Liver (tissue), 3 donors: ENCODE data around the gene ZBTB6.

ENCODE experiments used
- FOXA1 ChIP-seq: IDR thresholded peaks from 2 replicates; pipeline ENCODE4 v1.6.1; 2016; ENCODE audit warnings: antibody characterized with exemption
- GABPA ChIP-seq, 2 donors: IDR thresholded peaks in 1 of 2; conservative IDR thresholded peaks in 1 of 2; 2 replicates each; pipeline ENCODE4 v1.6.1; 2016; ENCODE audit warnings: antibody characterized with exemption in 2 of 2, mild to moderate bottlenecking in 1 of 2, moderate library complexity in 1 of 2
- HNF4G ChIP-seq: IDR thresholded peaks from 2 replicates; pipeline ENCODE4 v1.6.1; 2016; ENCODE audit warnings: antibody characterized with exemption
- JUND ChIP-seq, 2 donors: IDR thresholded peaks; 2 replicates each; pipeline ENCODE4 v1.6.1; 2016; ENCODE audit warnings: antibody characterized with exemption in 2 of 2
- RAD21 ChIP-seq, 2 donors: IDR thresholded peaks; 2 replicates each; pipeline ENCODE4 v1.6.1; 2016; ENCODE audit warnings: antibody characterized with exemption in 2 of 2, mild to moderate bottlenecking in 2 of 2
- SP1 ChIP-seq: IDR thresholded peaks from 2 replicates; pipeline ENCODE4 v1.6.1; 2018; ENCODE audit warnings: antibody characterized with exemption, mild to moderate bottlenecking
- YY1 ChIP-seq: IDR thresholded peaks from 2 replicates; pipeline ENCODE4 v1.6.1; 2016; ENCODE audit warnings: antibody characterized with exemption, mild to moderate bottlenecking
- TF ChIP-seq, protein P1 (sequence below): fragments of 150-350 bp; IDR thresholded peaks from 2 replicates; pipeline ENCODE4 v1.5.1; 2017; ENCODE audit warnings: improper control_type of control experiment, low read depth, low read length; ENCODE audit not compliant: missing input control
- TF ChIP-seq, protein P2 (sequence below): IDR thresholded peaks from 2 replicates; pipeline ENCODE4 v1.6.1; 2016; ENCODE audit warnings: antibody characterized with exemption, mild to moderate bottlenecking
- donor health status: healthy.
- donor health status: healthy.

DNA sequence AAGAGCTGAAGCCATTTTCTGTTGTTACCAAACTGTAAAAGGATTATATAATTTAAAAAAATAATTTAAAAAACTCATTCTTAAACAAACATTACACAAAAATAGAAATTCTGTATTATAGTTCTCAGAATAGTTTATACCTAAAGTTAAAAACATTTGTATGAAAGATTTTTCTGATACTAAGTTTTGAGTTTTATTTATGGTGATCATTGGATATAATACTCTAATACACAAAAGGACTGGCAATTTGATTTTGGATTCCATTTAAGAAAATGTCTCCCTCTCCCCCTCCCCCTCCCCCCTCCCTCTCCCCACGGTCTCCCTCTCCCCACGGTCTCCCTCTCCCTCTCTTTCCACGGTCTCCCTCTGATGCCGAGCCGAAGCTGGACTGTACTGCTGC, 47.0 kb downstream of the ZBTB6 start:
- TF ChIP-seq, protein P1, sequence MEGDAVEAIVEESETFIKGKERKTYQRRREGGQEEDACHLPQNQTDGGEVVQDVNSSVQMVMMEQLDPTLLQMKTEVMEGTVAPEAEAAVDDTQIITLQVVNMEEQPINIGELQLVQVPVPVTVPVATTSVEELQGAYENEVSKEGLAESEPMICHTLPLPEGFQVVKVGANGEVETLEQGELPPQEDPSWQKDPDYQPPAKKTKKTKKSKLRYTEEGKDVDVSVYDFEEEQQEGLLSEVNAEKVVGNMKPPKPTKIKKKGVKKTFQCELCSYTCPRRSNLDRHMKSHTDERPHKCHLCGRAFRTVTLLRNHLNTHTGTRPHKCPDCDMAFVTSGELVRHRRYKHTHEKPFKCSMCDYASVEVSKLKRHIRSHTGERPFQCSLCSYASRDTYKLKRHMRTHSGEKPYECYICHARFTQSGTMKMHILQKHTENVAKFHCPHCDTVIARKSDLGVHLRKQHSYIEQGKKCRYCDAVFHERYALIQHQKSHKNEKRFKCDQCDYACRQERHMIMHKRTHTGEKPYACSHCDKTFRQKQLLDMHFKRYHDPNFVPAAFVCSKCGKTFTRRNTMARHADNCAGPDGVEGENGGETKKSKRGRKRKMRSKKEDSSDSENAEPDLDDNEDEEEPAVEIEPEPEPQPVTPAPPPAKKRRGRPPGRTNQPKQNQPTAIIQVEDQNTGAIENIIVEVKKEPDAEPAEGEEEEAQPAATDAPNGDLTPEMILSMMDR, result no peak
- no peak for TF ChIP-seq YY1
- TF ChIP-seq JUND (IDR thresholded peaks at IDR 0.05), result no peak
- no peak for TF ChIP-seq RAD21 (IDR thresholded peaks at IDR 0.05)
- TF ChIP-seq SP1, result no peak
- TF ChIP-seq HNF4G, result no peak
- TF ChIP-seq FOXA1, result no peak
- TF ChIP-seq GABPA (IDR thresholded peaks at IDR 0.05 in 1 of 2, conservative IDR thresholded peaks at IDR 0.05 in 1 of 2), result no peak
- TF ChIP-seq, protein P2, sequence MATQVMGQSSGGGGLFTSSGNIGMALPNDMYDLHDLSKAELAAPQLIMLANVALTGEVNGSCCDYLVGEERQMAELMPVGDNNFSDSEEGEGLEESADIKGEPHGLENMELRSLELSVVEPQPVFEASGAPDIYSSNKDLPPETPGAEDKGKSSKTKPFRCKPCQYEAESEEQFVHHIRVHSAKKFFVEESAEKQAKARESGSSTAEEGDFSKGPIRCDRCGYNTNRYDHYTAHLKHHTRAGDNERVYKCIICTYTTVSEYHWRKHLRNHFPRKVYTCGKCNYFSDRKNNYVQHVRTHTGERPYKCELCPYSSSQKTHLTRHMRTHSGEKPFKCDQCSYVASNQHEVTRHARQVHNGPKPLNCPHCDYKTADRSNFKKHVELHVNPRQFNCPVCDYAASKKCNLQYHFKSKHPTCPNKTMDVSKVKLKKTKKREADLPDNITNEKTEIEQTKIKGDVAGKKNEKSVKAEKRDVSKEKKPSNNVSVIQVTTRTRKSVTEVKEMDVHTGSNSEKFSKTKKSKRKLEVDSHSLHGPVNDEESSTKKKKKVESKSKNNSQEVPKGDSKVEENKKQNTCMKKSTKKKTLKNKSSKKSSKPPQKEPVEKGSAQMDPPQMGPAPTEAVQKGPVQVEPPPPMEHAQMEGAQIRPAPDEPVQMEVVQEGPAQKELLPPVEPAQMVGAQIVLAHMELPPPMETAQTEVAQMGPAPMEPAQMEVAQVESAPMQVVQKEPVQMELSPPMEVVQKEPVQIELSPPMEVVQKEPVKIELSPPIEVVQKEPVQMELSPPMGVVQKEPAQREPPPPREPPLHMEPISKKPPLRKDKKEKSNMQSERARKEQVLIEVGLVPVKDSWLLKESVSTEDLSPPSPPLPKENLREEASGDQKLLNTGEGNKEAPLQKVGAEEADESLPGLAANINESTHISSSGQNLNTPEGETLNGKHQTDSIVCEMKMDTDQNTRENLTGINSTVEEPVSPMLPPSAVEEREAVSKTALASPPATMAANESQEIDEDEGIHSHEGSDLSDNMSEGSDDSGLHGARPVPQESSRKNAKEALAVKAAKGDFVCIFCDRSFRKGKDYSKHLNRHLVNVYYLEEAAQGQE, result no peak
